GM21526 (cell line): ENCODE measurements around the gene CECR2.

Experiments used
- ATAC-seq: cut with Tn5 transposase; IDR thresholded peaks from one replicate; pipeline ENCODE4 v1.9.1; 2021; ENCODE audit warnings: moderate library complexity; ENCODE audit not compliant: unreplicated experiment, low FRiP score

The CECR2 gene

DNA sequence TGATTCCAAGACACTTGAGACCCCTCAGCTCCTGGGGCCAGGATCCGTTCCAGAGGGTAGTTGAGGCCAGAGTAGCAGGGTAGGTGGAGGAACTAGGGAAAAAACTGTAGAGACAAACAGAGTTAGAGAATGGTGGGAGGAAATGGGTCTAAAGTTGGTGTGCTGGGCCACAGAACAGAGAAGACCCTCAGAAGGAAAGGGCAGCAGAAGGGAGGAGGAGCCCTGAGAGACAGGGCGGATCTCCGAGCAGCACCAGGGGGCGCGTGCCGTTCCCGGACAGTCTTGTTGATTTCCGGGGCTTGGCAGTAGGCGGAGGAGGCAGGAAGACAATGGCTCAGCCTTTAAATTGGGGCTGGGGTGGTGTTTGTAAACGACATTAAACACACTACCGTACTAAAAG lies 2.4 kb upstream of the CECR2 start:
- no peak for ATAC-seq

DNA sequence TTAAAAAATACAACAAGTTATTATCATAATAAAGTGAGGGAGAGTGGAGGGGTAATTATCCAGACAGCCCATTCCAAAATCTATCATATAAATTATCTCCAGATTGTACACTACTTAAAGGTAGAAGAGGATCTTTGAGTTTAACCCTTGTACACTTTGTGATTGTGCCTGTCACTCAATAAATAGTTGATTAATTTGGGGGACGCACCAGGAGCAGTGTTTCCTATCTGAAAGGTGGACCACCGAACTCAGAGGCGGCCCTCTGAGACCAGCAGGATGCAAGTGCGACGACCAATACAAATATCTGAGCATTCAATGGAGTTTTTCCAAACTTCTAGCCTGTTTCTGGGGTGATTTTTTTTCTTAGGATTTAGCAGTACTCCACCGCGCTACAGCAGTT lies 1.1 kb upstream of the CECR2 start:
- ATAC-seq = no peak

DNA sequence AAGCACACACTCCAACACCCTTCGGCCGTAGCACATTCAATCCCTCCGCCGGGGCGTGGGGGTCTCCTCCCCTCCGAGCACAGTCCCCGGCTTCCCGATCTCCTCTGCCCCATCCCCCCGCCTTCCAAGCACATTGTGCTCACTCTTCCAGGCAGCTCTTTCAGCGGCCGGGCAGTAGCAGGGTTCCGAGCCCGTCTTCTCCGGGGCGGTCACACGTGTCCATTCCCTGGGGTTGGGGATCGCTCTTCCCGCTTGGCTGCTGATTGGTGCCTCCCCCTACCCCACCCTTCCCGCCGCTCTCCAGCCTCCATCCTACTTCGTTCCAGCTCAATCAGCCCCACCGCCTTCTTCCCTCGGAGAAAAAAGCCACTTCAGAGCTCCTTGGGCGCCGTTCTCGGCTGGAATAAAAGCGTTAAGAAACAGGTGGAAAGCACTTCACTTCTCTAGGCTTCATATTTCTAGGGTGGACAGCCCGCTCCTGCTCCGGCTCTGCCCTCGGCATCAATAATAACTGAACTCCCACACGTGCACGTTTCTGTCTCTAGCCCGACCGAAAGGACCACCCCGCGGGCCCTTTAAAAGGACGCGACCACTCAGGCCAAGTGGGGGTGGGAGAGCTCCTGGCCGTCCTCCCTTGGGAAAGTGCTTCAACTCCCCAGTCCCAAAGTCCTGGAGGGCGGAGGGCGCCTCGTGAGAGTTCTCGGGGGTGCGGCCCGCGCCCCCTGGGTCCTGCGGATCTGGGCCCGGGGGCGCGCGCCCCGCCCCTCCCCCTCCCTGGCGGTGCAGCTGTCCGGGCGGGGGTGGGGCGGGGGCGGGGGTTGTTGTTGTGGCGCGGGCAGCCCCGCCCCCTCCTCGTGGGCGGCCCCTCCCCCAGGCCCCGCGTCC lies 464 bp upstream of the CECR2 start:
- ATAC-seq = no peak

DNA sequence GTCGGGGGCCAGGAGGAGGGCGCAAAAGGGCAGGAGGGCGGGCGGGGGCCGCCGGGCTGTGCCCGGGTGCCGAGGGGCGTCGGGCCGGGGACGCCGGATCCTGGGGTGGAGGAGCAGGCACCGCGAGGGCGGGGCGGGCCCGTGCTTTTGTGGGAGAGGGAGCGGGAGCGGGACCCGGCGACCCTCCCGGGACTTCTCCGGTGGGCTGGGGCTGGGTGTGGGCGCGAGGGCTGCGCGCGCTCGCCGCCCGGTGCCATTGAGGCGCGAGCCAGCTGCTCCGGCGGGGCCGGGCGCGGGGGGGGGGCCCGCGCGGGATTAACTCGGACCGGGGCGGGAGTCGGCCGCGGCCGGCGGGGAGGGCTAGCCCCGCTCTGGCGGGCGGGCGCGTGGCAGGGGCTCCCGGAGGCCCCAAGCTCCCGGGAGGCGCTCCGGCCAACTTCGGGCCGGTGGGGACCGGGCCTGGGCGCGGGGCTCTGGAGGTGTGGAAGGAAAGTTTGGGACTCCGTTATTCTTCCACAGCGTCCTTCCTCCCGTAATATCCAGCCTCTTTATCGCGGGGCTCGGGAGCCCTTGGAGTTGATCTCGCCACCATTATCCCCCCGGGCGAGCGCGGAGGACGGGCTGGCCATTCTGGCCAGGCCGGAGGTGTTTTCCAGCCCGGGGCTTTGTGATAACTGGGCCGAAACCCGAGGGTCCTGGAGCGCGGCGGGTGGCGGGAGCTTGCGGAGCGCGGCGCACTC lies 936 bp downstream of the CECR2 start:
- no peak for ATAC-seq

- ATAC-seq = no peak
Measured at GRCh38 chr22:17370766-17371432, 1.6 kb downstream of the CECR2 start.

DNA sequence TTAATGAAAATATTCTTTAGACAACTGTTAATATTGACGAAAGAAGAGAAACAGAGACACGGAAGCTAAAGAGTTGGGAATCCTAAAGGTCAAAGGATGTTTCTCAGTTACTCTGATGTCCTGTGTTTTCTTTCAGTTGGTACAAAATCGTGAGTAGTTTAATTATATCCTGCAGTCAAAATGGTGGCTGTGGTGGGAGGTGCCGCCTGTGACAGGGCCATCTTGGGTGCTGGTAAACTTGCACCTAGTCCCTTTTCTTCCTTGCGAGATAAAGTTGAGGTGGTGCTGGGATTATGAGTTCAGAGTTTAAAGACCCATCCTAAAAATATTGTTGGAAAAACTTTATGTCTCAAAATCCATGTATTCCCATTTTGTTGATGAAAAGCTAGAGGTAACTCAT lies 2.2 kb downstream of the CECR2 start:
- no peak for ATAC-seq

DNA sequence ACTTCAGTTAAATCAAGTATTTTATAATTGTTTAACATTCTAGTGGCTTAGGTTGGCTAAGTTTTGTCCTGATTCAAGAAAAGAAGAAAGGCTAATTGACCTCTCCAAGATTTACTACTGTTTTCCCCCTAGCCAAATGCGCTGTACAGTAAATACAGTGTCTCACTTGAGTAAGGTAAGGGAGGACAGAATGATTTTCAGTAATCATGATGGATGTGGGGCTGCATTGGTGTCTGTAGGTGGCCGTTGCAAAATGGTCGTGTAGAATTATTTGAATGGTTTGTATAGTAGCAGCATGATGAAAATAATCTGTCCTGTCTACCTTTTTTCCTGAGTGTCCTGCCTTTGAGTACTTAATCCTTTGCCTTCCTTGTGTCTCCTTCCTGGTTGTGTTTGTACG lies 4.6 kb downstream of the CECR2 start:
- ATAC-seq = no peak

DNA sequence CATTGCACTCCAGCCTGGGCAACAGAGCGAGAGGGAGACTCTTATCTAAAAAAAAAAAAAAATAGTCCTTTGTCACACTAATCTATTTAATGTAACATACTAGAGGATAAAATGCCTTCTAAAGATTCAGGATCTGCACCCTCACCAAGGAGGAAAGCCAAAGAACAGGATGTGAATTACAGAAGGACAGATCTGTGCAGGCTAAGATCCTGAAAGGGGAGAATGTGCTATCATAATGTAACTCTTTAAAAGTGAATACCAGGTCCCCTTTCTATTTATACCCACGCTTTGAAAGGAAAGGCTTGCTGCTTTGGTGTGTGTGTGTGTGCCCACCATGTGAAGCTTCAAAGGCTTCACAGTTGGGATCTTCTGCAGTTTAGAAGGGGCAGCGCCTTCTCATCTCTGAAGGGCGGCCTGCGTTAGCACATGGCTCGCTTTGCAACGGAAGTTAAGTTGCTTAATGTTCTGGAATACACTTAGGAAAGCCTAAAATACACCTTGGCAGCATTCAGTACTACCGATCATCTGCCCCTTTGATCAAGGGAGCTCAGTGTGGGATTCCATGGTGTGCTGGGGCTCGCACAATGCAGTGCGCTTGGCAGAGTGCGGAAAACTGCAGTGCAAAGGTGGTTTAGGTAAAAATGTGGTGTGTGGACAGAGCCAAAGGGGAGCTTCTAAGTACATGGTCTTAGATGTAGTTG lies 6.8 kb downstream of the CECR2 start:
- no peak for ATAC-seq

- ATAC-seq = no peak
Measured at GRCh38 chr22:17376950-17377349, 7.7 kb downstream of the CECR2 start.

DNA sequence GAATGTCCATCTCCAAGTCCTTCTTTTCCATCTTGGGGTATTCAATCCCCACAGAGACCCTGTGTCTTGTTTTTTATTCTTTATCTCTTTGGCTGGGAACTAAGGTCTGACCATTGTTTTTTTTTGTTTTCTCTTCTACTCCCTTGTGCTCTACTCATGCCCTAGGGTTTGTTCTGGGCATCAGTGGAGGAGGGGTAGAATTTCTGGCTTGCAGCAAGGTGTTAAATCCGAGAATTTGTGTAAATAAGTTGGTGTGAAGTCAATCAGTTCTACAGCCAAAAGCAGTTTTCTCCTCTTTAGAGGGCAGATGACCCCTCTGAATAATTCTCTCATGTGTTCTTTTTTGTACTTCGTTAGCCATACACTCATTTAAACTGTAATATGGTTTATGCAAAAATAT lies 10.7 kb downstream of the CECR2 start:
- no peak for ATAC-seq

DNA sequence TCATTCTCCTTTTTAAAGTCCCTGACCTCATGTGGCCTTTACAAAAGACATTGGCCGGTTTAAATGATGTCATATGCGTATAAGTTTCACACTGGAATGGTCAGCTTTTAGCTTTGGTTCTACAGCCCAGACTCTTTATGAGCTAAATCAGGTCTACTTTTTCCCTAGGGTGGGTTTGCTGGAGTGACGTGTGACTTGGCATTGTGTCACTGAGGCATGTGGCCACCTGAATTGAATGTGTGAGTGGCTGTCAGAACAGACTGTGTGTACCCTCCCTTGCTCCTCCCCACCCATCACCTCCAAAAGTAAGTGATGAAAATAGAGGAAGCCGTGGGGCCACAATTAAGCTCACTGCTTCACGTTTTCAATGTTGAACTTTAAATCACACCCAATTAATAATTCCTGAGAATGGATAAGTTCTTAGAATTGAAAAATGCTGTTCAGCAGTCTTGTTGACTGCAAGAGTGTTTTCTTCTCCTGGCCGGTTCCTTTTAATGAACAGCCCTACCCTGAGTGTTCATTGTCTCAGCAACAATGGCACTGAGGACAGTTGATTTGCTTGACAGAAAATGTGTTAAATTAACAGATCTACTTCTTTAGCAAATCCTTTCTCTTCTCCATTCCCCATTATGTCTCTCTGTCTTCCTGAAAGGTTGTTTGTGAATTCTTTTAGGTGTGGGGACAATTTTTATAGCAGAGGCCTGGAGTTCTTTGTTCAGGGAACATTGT lies 11.3 kb downstream of the CECR2 start:
- no peak for ATAC-seq

GRCh38 chr22:17381192-17381913 lies 12.1 kb downstream of the CECR2 start:
- no peak for ATAC-seq

DNA sequence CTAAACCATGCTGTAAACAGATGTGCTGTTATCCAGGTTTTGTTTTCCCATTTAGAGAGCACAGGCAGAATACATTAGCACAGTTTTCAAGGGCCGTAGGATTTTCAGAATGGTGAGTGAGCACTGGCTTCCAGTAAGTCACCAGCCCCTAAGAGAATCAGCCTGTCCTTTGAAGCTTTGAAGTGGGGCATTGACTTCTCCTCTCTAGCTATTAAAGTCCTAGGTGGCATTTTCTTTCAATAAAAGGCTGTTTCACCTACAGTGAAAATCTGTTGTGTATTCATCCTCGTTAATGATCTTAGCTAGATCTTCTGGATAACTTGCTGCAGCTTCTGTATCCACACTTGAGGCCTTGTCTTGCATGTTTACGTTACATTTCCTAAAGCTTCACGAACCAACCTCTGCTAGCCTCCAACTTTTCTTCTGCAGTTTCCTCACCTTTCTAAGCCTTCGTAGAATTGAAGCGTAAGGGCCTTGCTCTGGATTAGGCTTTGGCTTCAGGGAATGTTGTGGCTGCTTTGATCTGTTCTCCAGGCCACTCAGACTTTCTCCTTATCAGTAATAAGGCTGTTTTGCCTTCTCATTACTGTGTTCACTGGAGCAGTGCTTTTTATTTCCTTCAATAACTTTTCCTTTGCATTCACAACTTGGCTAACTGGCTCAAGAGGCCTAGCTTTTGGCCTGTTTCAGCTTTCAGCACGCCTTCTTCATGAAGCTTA lies 15.5 kb downstream of the CECR2 start:
- no peak for ATAC-seq

GRCh38 chr22:17387356-17387755 lies 18.1 kb downstream of the CECR2 start:
- ATAC-seq = no peak

- ATAC-seq = no peak
Measured at GRCh38 chr22:17388235-17388634, 19.0 kb downstream of the CECR2 start.

DNA sequence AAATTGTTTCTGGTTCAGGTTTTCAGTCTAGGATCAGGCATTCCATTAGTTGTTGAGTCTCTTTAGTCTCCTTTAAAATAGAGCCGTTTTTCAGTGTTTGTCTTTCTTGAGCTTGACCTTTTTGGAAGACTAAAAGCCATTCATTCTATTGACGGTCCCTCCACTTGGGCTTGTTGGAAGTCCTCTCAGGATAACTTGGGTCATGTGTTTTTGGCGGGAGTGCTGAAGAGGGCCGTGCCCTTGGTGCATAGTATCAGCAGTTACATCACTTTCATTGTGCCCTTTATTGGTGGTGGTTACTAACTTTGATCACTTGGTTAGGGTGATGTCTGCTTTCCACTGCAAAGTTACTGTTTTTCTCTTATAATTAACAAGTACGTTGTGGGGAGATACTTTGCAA lies 20.8 kb downstream of the CECR2 start:
- no peak for ATAC-seq

- no peak for ATAC-seq
Measured at GRCh38 chr22:17396516-17396915, 27.3 kb downstream of the CECR2 start.

GRCh38 chr22:17397756-17398547 lies 28.7 kb downstream of the CECR2 start:
- ATAC-seq = no peak
